HG02763 (cell line): ENCODE results near the gene SERPINI2.
"Not testable (repeated sequence)": the region's sequence is repeated elsewhere in the genome, so short reads cannot be mapped to it uniquely, and the experiment has no call there.

Source experiments
- ATAC-seq: cut with Tn5 transposase; IDR thresholded peaks from one replicate; pipeline ENCODE4 v1.9.1; 2021; ENCODE audit warnings: mild to moderate bottlenecking, moderate library complexity; ENCODE audit not compliant: unreplicated experiment

The SERPINI2 gene

DNA sequence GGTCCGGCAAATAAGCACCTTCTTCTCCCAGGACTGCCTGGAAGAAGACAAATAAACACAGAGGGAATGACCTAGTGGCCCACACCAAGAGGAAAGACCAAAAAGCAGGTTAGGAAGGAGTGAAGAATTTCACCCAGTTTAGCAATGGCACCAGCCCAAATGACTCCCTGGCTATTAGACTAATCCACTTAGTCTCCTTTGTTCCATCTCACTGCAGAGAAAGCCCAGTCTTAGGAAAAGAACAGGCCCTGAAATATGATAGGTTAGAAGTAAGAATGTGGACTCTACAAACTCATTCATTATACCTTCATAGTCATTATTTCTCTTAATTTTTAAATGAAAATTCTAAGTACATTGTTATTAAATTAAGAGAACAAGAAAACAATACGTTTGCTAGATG, 23.2 kb downstream of the SERPINI2 start:
- no peak for ATAC-seq

GRCh38 chr3:167450195-167450594, 23.6 kb downstream of the SERPINI2 start:
- no peak for ATAC-seq

DNA sequence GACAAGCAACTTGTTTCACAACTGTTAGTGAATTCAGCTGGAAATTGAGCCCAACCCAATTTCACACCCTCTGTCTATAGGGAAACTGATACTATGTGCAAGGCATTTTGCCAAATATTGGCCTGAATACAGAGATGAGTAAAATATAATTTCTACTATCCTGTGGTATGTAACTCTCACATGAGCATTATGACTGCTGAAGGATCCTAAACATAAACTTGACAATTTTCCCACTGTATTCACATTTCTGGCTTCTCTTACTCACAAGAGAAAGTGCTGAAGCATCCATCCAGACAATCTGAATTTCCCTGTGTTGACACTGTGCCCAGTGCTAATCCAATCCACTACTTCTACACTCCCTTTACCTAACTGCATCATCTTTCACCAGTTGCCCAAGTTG, 28.4 kb downstream of the SERPINI2 start:
- no peak for ATAC-seq

DNA sequence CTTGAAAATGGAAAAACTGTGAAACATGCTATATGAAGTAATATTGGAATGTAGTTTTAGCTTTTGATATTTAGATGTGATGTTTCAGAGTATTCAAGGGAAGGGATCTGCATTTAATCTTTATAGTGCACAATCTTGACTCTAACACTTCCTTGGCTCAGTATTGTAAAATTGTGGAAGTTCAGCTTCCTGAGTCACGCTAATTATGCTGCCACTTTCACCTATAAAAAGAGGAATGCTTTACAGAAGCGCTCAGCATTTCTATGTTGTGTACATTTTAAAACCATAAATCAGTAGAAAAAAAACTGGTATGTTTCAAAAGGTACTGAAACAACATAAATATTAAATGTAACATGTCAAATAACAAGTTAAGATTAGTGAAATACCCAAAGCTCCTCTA, 32.6 kb downstream of the SERPINI2 start:
- ATAC-seq: no peak

- ATAC-seq: no peak
These were observed 36.3 kb downstream of the SERPINI2 start for GRCh38 chr3:167437428-167438139.

- not testable (repeated sequence) for ATAC-seq
These were observed 46.9 kb downstream of the SERPINI2 start for GRCh38 chr3:167426962-167427361.

GRCh38 chr3:167422396-167422795, 51.4 kb downstream of the SERPINI2 start:
- ATAC-seq: not testable (repeated sequence)

GRCh38 chr3:167409611-167410010, 64.2 kb downstream of the SERPINI2 start:
- ATAC-seq: no peak

DNA sequence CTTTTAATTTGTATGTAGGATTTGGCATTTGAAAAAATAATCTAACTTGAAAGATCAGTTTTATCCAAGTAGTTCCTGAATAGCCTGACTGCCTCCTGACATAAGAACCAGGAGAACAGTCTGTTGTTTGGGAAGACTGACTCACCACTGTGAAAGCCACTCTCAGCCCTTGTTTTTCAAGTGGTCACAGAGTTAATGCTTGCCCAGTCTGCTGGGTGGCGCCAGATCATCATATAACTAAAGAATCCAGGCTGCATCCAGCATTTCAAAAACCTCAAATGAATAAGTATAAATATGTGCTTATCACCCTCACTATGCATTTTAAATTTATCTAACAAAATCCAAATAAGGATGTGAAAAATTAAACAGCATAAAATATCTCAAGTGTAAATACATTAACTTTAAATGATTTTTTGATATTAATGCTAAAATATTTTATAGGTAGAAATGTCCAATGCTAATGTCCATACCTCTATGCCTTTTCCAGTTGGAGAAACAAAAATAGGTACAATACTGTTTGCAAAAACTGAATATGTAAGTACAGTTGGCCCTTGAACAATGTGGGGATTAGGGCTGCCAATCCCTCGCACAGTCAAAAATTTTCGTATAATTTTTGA, 66.9 kb downstream of the SERPINI2 start:
- no peak for ATAC-seq

- no peak for ATAC-seq
These were observed 76.0 kb downstream of the SERPINI2 start for GRCh38 chr3:167397826-167398225.

DNA sequence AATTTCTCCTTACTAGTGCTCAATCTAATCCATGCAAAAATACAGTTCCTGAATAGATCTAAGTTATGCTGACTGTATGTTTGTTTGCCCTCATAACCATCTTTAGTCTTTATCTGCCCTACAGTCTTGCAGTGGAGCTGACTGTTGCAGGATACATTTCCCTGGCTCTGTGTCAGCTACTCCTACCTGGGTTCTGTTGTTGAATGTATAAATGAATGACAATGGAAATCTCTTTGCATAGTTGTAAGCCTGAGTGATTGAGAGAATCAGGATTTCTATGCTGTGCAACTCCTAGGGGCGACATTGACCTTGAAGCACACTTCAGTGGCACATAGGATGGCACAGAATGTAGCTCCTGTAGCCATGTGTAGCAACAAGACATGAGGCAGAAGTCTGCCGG, 77.8 kb downstream of the SERPINI2 start:
- no peak for ATAC-seq

GRCh38 chr3:167394003-167394402, 79.8 kb downstream of the SERPINI2 start:
- ATAC-seq: no peak
